Measurements from ENCODE around the gene VGLL1.

Gene VGLL1

DNA sequence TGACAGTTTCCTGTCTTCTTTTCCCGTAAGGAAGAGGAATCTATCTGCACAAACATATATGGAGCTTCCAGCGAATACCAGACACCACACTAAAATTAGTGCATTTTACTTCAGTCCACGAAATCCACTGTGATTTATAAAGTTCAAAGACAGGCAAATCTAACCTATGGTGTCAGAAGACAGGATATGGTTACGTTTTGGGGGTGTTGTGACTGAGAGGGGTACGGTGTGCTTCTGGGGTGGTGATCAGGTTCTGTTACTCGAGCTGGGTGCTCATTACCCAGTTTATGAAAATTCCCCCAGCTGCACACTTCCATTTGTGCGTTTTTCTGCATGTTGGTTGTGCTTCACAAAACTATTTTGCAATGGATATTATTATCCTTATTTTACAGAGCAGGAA, 10.3 kb downstream of the VGLL1 start:
- Histone ChIP-seq H3K27me3 (ENCODE audit: control insufficient read depth, insufficient read depth, low read length) (no peaks in the 10 kb centered on the region), H2AFZ (no peak overlapping the region), H3K9ac (no peak overlapping the region), H3K36me3 (ENCODE audit: control insufficient read depth, insufficient read depth, low read length) (no peaks in the 10 kb centered on the region), H3K9me3 (ENCODE audit: control insufficient read depth, low read length) (no peaks in the 10 kb centered on the region), H3K4me3 (ENCODE audit: low read depth, low read length) (no peak overlapping the region), H3K4me2 (ENCODE audit: low read length) (no peak overlapping the region), H3K4me1 (no peaks in the 10 kb centered on the region), H3K79me2 (no peaks in the 10 kb centered on the region), H3K27ac (no peak overlapping the region)
- no peak for TF ChIP-seq CTCF (IDR thresholded peaks at IDR 0.05)

DNA sequence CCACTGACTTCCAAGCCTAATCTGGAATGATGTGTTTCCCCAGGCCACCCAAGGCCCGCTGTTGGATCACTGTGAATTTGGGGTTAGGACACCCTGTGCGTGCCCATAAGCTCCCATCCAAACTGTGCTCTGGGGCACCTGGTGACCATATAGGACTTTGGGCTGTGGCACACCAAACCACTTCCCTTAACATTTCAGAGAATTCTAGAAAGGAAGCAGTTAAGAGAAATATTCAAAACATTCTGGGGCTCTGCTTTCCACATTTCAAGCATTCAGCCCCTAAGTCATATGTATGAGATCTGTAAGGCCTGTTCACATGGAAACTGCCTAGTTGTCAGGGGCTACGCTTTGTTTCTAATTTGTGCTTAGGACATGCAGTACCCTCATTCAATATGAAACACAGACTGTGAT, 14.4 kb downstream of the VGLL1 start:
- TF ChIP-seq CTCF (IDR thresholded peaks at IDR 0.05), result no peak
- H3K27ac ChIP-seq, result no peak overlapping the region
- no peaks in the 10 kb centered on the region for H3K36me3 ChIP-seq (ENCODE audit: control insufficient read depth, insufficient read depth, low read length)
- no peaks in the 10 kb centered on the region for H3K4me1 ChIP-seq
- no peak overlapping the region for H3K4me2 ChIP-seq (ENCODE audit: low read length)
- no peak overlapping the region for H3K4me3 ChIP-seq (ENCODE audit: low read depth, low read length)
- H3K27me3 ChIP-seq (ENCODE audit: control insufficient read depth, insufficient read depth, low read length), result no peaks in the 10 kb centered on the region
- H3K9me3 ChIP-seq (ENCODE audit: control insufficient read depth, low read length), result no peaks in the 10 kb centered on the region
- H3K9ac ChIP-seq, result no peak overlapping the region
- no peak overlapping the region for H2AFZ ChIP-seq
- no peaks in the 10 kb centered on the region for H3K79me2 ChIP-seq

DNA sequence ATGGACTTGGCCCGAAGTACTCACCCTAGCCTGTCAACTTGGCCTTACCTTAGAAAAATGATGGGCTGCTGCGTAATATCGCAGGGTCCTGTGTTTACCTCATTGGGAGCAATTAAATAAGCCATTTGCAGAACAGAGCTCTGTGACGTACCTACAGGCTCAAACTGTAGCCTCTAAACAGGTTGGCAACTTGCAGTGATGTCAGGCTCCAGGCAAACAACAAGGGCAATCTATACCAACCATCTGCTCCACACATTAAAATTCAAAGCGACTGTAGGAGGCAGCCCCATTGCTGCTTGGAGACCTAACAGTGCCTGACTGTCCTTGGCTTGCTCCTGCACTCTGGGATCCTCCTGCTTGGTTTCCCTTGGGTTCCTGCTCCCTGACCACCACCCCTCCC, 17.2 kb downstream of the VGLL1 start:
- no peaks in the 10 kb centered on the region for H3K36me3 ChIP-seq (ENCODE audit: control insufficient read depth, insufficient read depth, low read length)
- no peak overlapping the region for H2AFZ ChIP-seq
- H3K4me3 ChIP-seq (ENCODE audit: low read depth, low read length), result no peak overlapping the region
- H3K79me2 ChIP-seq, result no peaks in the 10 kb centered on the region
- TF ChIP-seq CTCF (IDR thresholded peaks at IDR 0.05), result no peak
- H3K4me1 ChIP-seq, result no peaks in the 10 kb centered on the region
- no peak overlapping the region for H3K27ac ChIP-seq
- no peaks in the 10 kb centered on the region for H3K27me3 ChIP-seq (ENCODE audit: control insufficient read depth, insufficient read depth, low read length)
- H3K9ac ChIP-seq, result no peak overlapping the region
- H3K4me2 ChIP-seq (ENCODE audit: low read length), result no peak overlapping the region
- H3K9me3 ChIP-seq (ENCODE audit: control insufficient read depth, low read length), result no peaks in the 10 kb centered on the region

GRCh38 chrX:136551410-136551809, 19.4 kb downstream of the VGLL1 start:
- no peak overlapping the region for H2AFZ ChIP-seq
- H3K4me1 ChIP-seq, result peaks cover 4% of the 10 kb centered on the region
- no peak overlapping the region for H3K4me3 ChIP-seq (ENCODE audit: low read depth, low read length)
- H3K27ac ChIP-seq, result no peak overlapping the region
- H3K4me2 ChIP-seq (ENCODE audit: low read length), result no peak overlapping the region
- no peaks in the 10 kb centered on the region for H3K79me2 ChIP-seq
- TF ChIP-seq CTCF (IDR thresholded peaks at IDR 0.05), result no peak
- H3K36me3 ChIP-seq (ENCODE audit: control insufficient read depth, insufficient read depth, low read length), result no peaks in the 10 kb centered on the region
- no peaks in the 10 kb centered on the region for H3K27me3 ChIP-seq (ENCODE audit: control insufficient read depth, insufficient read depth, low read length)
- H3K9ac ChIP-seq, result no peak overlapping the region
- no peaks in the 10 kb centered on the region for H3K9me3 ChIP-seq (ENCODE audit: control insufficient read depth, low read length)

- Histone ChIP-seq H3K9me3 (ENCODE audit: control insufficient read depth, low read length) (no peaks in the 10 kb centered on the region), H3K36me3 (ENCODE audit: control insufficient read depth, insufficient read depth, low read length) (no peaks in the 10 kb centered on the region), H3K4me2 (ENCODE audit: low read length) (no peak overlapping the region), H3K79me2 (no peaks in the 10 kb centered on the region), H3K27me3 (ENCODE audit: control insufficient read depth, insufficient read depth, low read length) (no peaks in the 10 kb centered on the region), H3K27ac (no peak overlapping the region), H2AFZ (no peak overlapping the region), H3K9ac (no peak overlapping the region), H3K4me3 (ENCODE audit: low read depth, low read length) (no peak overlapping the region), H3K4me1 (peaks cover 7% of the 10 kb centered on the region)
- no peak for TF ChIP-seq CTCF (IDR thresholded peaks at IDR 0.05)
Measured at GRCh38 chrX:136555694-136556093, 23.7 kb downstream of the VGLL1 start.

Measured in parathyroid adenoma (tissue), 2 donors.